ENCODE results near the gene HIGD1B. TPM values are rescaled to one million over a fixed set of nuclear protein-coding genes. Genes with fewer than 3 reads are reported as not detected.

The HIGD1B gene
- polyA plus RNA-seq, 4 donors: 1.2 to 6.5 (median 1.5) TPM; not detected in 1

DNA sequence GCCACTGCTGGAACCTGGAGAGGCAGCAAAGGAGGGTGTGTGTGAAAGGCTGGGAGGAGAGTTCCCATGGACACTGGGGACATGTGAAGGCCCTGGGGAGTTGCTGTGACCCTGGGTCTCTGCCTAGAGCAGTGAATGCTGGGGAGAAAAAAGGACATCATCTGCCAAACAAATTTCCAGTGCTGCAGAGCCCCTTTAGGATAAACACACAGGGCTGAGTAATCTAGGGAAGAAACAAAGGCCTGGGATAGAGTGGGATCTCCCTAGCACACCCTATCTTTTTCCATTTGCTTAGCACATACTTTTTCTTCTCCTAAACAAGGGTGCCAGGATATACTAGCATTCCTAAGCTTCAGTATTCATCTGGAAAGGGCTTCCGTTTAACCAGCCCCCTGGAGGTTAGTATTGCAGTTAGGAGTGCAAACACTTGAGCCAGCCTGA lies 3.3 kb upstream of the HIGD1B start:
- Histone ChIP-seq H3K36me3 (ENCODE audit: control insufficient read depth in 3 of 3, insufficient read depth in 2 of 3, low read depth in 1 of 3, low read length in 3 of 3) (peaks cover 0 to 4% (median 0%) of the 10 kb centered on the region in 3 donors), H3K4me3 (ENCODE audit: low read depth in 1 of 3, low read length in 3 of 3) (no peak overlapping the region), H3K9me3 (ENCODE audit: control insufficient read depth in 2 of 2, insufficient read depth in 1 of 2, low read depth in 1 of 2, low read length in 1 of 2) (no peaks in the 10 kb centered on the region), H3K4me1 (ENCODE audit: control insufficient read depth in 3 of 3, insufficient read depth in 2 of 3, low read depth in 1 of 3, low read length in 2 of 3) (no peaks in the 10 kb centered on the region), H3K27ac (ENCODE audit: low read depth in 1 of 3, low read length in 2 of 3) (peak overlapping the region in 1 of 3 donors; percentile 34), H3K27me3 (ENCODE audit: control insufficient read depth in 3 of 3, insufficient read depth in 3 of 3, low read length in 3 of 3) (peaks cover 0 to 7% (median 0%) of the 10 kb centered on the region in 3 donors)
- WGBS, 3 donors: 54 to 71% (median 63%) methylated on average over 1 of the region's 1 CpG
- DNase-seq (no peak), FAIRE-seq (no peak)

DNA sequence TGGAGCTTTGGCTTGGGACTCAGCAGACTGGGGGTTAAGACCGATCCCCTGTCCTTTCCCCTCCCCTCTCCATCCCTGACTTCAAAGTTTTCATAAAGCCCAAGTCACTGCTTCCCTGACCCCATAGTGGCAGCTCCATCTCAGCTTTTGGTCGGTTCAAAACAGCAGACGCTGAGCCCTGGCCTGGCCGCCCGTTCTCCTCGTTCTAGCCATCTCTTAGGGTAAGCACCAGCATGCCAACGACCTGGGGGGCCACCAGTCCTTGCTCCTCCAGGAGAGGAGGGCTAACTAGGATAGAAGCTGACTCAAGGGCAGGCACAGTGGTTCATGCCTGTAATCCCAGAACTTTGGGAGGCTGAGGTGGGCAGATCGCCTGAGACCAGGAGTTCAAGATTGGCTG lies 1.5 kb upstream of the HIGD1B start:
- Histone ChIP-seq H3K9me3 (ENCODE audit: control insufficient read depth in 2 of 2, insufficient read depth in 1 of 2, low read depth in 1 of 2, low read length in 1 of 2) (no peaks in the 10 kb centered on the region), H3K4me3 (ENCODE audit: low read depth in 1 of 3, low read length in 3 of 3) (no peak overlapping the region), H3K27me3 (ENCODE audit: control insufficient read depth in 3 of 3, insufficient read depth in 3 of 3, low read length in 3 of 3) (peaks cover 0 to 7% (median 0%) of the 10 kb centered on the region in 3 donors), H3K36me3 (ENCODE audit: control insufficient read depth in 3 of 3, insufficient read depth in 2 of 3, low read depth in 1 of 3, low read length in 3 of 3) (peaks cover 2 to 22% (median 5%) of the 10 kb centered on the region in 3 donors), H3K4me1 (ENCODE audit: control insufficient read depth in 3 of 3, insufficient read depth in 2 of 3, low read depth in 1 of 3, low read length in 2 of 3) (no peaks in the 10 kb centered on the region), H3K27ac (ENCODE audit: low read depth in 1 of 3, low read length in 2 of 3) (no peak overlapping the region)
- WGBS, 3 donors: 74 to 80% (median 80%) methylated on average over 8 of the region's 8 CpGs
- FAIRE-seq: no peak
- DNase-seq: no peak

DNA sequence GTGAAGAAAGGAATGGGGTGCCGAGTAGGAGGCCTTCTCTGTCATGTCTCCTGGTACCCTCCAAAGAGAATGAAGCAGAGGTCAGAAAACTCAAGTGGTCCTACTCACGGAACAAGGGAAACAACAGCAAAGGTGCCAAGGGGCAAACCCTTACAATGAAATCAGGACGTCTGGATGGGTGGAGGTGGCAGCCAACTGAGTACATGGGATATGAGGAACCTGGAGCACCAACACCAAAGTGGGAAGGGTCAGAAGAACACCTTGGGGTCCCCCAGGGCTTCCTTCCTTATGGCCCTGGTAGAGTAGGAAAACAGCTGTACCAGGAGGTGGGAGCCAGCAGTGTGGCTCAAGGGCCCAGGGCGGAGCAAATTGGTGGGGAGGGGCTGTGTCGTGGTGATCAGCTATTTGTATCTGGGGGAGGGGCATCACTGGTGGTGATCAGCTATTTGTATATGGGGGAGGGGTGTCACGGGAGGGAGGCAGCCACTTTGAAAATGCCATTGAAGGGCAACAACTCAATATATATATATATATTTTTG lies 643 bp downstream of the HIGD1B start:
- Histone ChIP-seq H3K36me3 (ENCODE audit: control insufficient read depth in 3 of 3, insufficient read depth in 2 of 3, low read depth in 1 of 3, low read length in 3 of 3) (peaks cover 13 to 44% (median 14%) of the 10 kb centered on the region in 3 donors), H3K27me3 (ENCODE audit: control insufficient read depth in 3 of 3, insufficient read depth in 3 of 3, low read length in 3 of 3) (no peaks in the 10 kb centered on the region), H3K27ac (ENCODE audit: low read depth in 1 of 3, low read length in 2 of 3) (peak overlapping the region in 1 of 3 donors; percentile 11), H3K4me1 (ENCODE audit: control insufficient read depth in 3 of 3, insufficient read depth in 2 of 3, low read depth in 1 of 3, low read length in 2 of 3) (no peaks in the 10 kb centered on the region), H3K9me3 (ENCODE audit: control insufficient read depth in 2 of 2, insufficient read depth in 1 of 2, low read depth in 1 of 2, low read length in 1 of 2) (no peaks in the 10 kb centered on the region), H3K4me3 (ENCODE audit: low read depth in 1 of 3, low read length in 3 of 3) (no peak overlapping the region)
- WGBS, 3 donors: 56 to 62% (median 57%) methylated on average over 6 of the region's 6 CpGs
- no peak for FAIRE-seq
- no peak for DNase-seq

DNA sequence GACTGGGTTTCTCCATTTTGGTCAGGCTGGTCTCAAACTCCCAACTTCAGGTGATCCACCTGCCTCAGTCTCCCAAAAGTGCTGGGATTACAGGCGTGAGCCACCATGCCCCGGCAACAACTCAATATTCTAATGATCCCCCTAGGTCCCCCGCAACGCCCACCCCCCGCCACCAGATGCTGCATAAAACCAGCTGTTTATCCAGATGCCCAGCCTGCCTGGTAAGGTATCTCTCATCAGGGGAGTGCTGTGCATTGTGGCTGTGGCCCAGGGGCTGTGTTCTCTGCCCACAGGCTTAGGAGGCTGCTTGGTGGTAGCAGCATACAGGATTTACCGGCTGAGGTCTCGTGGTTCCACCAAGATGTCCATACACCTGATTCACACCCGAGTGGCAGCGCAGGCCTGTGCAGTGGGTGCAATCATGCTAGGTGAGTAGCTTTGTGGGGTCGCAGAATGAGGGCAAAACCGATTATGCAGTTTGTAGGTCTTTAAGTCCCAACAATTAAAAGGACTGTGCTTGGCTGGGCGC lies 1.3 kb downstream of the HIGD1B start:
- Histone ChIP-seq H3K4me1 (ENCODE audit: control insufficient read depth in 3 of 3, insufficient read depth in 2 of 3, low read depth in 1 of 3, low read length in 2 of 3) (no peaks in the 10 kb centered on the region), H3K36me3 (ENCODE audit: control insufficient read depth in 3 of 3, insufficient read depth in 2 of 3, low read depth in 1 of 3, low read length in 3 of 3) (peaks cover 17 to 49% (median 21%) of the 10 kb centered on the region in 3 donors), H3K27me3 (ENCODE audit: control insufficient read depth in 3 of 3, insufficient read depth in 3 of 3, low read length in 3 of 3) (no peaks in the 10 kb centered on the region), H3K27ac (ENCODE audit: low read depth in 1 of 3, low read length in 2 of 3) (no peak overlapping the region), H3K4me3 (ENCODE audit: low read depth in 1 of 3, low read length in 3 of 3) (no peak overlapping the region), H3K9me3 (ENCODE audit: control insufficient read depth in 2 of 2, insufficient read depth in 1 of 2, low read depth in 1 of 2, low read length in 1 of 2) (no peaks in the 10 kb centered on the region)
- WGBS, 3 donors: 90 to 94% (median 92%) methylated on average over 12 of the region's 12 CpGs
- DNase-seq (no peak), FAIRE-seq (no peak)

DNA sequence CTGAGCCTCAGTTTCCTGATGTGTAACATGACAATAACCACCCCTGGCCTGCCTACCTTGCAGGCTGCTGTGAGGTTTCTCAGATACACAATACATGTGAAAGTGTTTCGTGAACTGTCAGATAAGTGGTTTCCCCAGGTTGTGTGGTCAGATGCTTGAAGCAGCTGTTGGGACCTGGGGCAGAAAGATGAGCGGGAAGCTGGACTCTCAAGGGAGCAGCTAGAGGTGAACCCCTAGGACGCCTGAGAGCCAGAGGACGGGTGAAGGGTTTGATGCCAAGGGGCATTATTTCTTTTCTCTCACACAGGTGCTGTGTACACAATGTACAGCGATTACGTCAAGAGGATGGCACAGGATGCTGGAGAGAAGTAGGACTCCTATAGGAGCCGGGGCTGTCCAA lies 2.3 kb downstream of the HIGD1B start:
- FAIRE-seq: no peak
- H3K27ac ChIP-seq (ENCODE audit: low read depth in 1 of 3, low read length in 2 of 3): no peak overlapping the region
- no peaks in the 10 kb centered on the region for H3K27me3 ChIP-seq (ENCODE audit: control insufficient read depth in 3 of 3, insufficient read depth in 3 of 3, low read length in 3 of 3)
- H3K4me3 ChIP-seq (ENCODE audit: low read depth in 1 of 3, low read length in 3 of 3): no peak overlapping the region
- no peaks in the 10 kb centered on the region for H3K4me1 ChIP-seq (ENCODE audit: control insufficient read depth in 3 of 3, insufficient read depth in 2 of 3, low read depth in 1 of 3, low read length in 2 of 3)
- H3K9me3 ChIP-seq (ENCODE audit: control insufficient read depth in 2 of 2, insufficient read depth in 1 of 2, low read depth in 1 of 2, low read length in 1 of 2): no peaks in the 10 kb centered on the region
- 82 to 89% (median 86%) methylated on average over 7 of the region's 7 CpGs for WGBS, 3 donors
- H3K36me3 ChIP-seq (ENCODE audit: control insufficient read depth in 3 of 3, insufficient read depth in 2 of 3, low read depth in 1 of 3, low read length in 3 of 3): peaks cover 19 to 59% (median 31%) of the 10 kb centered on the region in 3 donors
- no peak for DNase-seq

DNA sequence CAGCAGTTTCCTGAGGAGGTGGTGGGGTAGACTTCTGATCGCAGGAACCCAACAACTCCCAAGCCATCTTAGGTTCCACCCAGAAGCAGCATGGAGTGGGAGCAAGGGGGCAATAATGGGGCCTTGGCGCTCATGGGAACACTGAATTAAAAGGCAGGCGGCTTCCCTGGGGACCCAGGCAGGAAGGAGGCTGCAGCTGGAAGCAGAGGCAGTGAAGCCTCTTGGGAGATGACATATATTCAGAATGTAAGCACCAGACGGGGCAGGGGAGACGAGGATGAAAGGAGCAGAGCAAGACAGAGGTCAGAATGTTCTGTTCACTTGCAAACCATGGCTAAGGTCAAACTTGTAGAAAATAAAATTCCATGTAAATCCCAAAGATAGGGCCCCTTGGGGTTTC lies 2.9 kb downstream of the HIGD1B start:
- Histone ChIP-seq H3K27me3 (ENCODE audit: control insufficient read depth in 3 of 3, insufficient read depth in 3 of 3, low read length in 3 of 3) (no peaks in the 10 kb centered on the region), H3K4me3 (ENCODE audit: low read depth in 1 of 3, low read length in 3 of 3) (no peak overlapping the region), H3K36me3 (ENCODE audit: control insufficient read depth in 3 of 3, insufficient read depth in 2 of 3, low read depth in 1 of 3, low read length in 3 of 3) (peaks cover 19 to 65% (median 31%) of the 10 kb centered on the region in 3 donors), H3K4me1 (ENCODE audit: control insufficient read depth in 3 of 3, insufficient read depth in 2 of 3, low read depth in 1 of 3, low read length in 2 of 3) (no peaks in the 10 kb centered on the region), H3K9me3 (ENCODE audit: control insufficient read depth in 2 of 2, insufficient read depth in 1 of 2, low read depth in 1 of 2, low read length in 1 of 2) (no peaks in the 10 kb centered on the region), H3K27ac (ENCODE audit: low read depth in 1 of 3, low read length in 2 of 3) (no peak overlapping the region)
- 78 to 95% (median 90%) methylated on average over 5 of the region's 5 CpGs for WGBS, 3 donors
- FAIRE-seq (no peak), DNase-seq (no peak)

DNA sequence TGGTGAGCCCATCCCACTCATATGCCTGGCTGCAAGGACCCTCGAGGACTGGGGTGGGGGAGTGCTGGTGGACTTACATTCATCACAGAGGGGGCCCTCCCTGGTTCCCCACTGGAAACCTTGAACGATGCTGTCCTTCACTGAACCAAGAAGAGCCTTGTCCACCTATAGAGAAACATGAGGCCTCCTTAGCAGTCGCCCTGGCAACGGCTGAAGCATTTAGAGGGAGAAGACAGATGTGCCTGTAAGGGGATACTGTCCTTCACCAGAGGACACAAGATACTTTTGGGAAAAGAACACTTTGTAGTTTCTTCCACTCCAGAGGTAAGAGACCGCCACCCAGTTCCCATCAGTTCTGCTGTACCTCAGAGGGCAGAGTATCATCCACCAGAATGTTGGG lies 6.5 kb downstream of the HIGD1B start:
- H3K4me3 ChIP-seq (ENCODE audit: low read depth in 1 of 3, low read length in 3 of 3): no peak overlapping the region
- H3K4me1 ChIP-seq (ENCODE audit: control insufficient read depth in 3 of 3, insufficient read depth in 2 of 3, low read depth in 1 of 3, low read length in 2 of 3): no peaks in the 10 kb centered on the region
- no peak overlapping the region for H3K27ac ChIP-seq (ENCODE audit: low read depth in 1 of 3, low read length in 2 of 3)
- DNase-seq: no peak
- H3K36me3 ChIP-seq (ENCODE audit: control insufficient read depth in 3 of 3, insufficient read depth in 2 of 3, low read depth in 1 of 3, low read length in 3 of 3): peaks cover 32 to 93% (median 34%) of the 10 kb centered on the region in 3 donors
- FAIRE-seq: no peak
- H3K27me3 ChIP-seq (ENCODE audit: control insufficient read depth in 3 of 3, insufficient read depth in 3 of 3, low read length in 3 of 3): no peaks in the 10 kb centered on the region
- WGBS, 3 donors: 92 to 100% (median 93%) methylated on average over 5 of the region's 5 CpGs
- H3K9me3 ChIP-seq (ENCODE audit: control insufficient read depth in 2 of 2, insufficient read depth in 1 of 2, low read depth in 1 of 2, low read length in 1 of 2): no peaks in the 10 kb centered on the region

DNA sequence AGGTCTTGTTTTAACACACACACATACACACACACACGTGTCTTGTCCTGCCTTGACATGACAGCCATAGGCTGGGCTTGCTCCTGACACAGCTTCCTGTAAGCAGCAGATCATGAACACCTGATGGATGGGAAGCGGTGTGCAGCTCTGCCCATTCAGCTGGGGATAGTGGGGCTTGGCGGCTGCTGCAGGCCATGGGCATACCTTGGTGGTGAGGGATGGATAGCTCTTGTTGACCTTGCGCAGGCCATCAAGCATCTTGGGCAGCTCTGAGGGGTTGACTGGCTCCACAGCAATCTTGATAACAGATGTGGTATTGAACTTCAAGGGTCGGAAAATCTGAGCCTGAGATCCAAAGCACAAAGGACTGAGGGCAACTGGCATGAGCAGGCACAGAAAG lies 12.0 kb downstream of the HIGD1B start:
- peaks cover 19 to 86% (median 22%) of the 10 kb centered on the region in 3 donors for H3K36me3 ChIP-seq (ENCODE audit: control insufficient read depth in 3 of 3, insufficient read depth in 2 of 3, low read depth in 1 of 3, low read length in 3 of 3)
- H3K9me3 ChIP-seq (ENCODE audit: control insufficient read depth in 2 of 2, insufficient read depth in 1 of 2, low read depth in 1 of 2, low read length in 1 of 2): no peaks in the 10 kb centered on the region

More for the DNA sequence above, 12.0 kb downstream of the HIGD1B start:
- 87 to 94% (median 91%) methylated on average over 5 of the region's 5 CpGs for WGBS, 3 donors
- H3K27me3 ChIP-seq (ENCODE audit: control insufficient read depth in 3 of 3, insufficient read depth in 3 of 3, low read length in 3 of 3): no peaks in the 10 kb centered on the region
- H3K27ac ChIP-seq (ENCODE audit: low read depth in 1 of 3, low read length in 2 of 3): no peak overlapping the region
- no peak overlapping the region for H3K4me3 ChIP-seq (ENCODE audit: low read depth in 1 of 3, low read length in 3 of 3)
- H3K4me1 ChIP-seq (ENCODE audit: control insufficient read depth in 3 of 3, insufficient read depth in 2 of 3, low read depth in 1 of 3, low read length in 2 of 3): peaks cover 0 to 13% (median 0%) of the 10 kb centered on the region in 3 donors
- no peak for DNase-seq
- FAIRE-seq: no peak

All from small intestine (tissue), 7 donors.